Skin epidermis (tissue), 12 donors: ENCODE measurements around the gene PRSS21.

ENCODE experiments used
- H3K27ac ChIP-seq, 21 experiments: fragments of 200-600 bp; sonication (generic) in 11 of 21; one replicate each; pipeline ENCODE4 v1.5.0; 2020; ENCODE audit warnings: mild to moderate bottlenecking in 3 of 21, inconsistent platforms in 2 of 21, moderate library complexity in 2 of 21
- H3K4me3 ChIP-seq, 7 experiments: fragments of 200-600 bp; sonication (generic) in 2 of 7; one replicate each; pipeline ENCODE4 v1.5.0; 2020; ENCODE audit warnings: inconsistent platforms in 2 of 7, mild to moderate bottlenecking in 2 of 7, moderate library complexity in 1 of 7

Gene PRSS21

DNA sequence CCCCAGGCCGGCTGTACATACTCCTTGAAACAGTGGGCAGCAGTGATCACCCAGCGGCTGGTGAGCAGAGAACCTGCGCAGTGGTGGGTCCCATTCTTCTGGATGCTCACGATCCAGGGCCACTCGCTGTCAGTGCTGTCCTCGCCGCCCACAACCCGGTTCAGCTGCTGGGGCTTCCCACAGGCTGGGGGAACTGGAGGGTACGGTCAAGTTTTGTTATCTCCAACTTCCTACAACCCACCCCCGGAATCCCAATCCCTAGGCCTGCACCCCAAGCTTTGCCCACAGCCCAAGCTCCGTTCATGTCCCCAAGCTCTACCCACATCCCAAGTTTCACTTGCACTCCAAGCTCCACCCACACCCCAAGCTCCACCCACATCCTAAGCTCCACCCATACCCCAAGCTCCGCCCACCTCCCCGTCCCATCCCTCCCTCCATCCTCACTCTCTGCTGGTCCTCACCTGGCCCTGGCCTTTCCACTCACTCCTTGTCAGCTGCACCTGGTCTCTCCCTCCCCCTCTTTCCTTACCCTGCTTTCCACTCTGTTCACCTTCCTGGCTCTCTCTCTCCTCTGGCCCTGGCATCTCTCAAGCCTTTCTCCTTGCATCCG lies 39.1 kb downstream of the PRSS21 start:
- Histone ChIP-seq H3K27ac (peak overlapping the region in 10 of 21 experiments; percentile 10 to 81 (median 58)), H3K4me3 (peak overlapping the region in 3 of 7 experiments; percentile 33 to 44 (median 40))

DNA sequence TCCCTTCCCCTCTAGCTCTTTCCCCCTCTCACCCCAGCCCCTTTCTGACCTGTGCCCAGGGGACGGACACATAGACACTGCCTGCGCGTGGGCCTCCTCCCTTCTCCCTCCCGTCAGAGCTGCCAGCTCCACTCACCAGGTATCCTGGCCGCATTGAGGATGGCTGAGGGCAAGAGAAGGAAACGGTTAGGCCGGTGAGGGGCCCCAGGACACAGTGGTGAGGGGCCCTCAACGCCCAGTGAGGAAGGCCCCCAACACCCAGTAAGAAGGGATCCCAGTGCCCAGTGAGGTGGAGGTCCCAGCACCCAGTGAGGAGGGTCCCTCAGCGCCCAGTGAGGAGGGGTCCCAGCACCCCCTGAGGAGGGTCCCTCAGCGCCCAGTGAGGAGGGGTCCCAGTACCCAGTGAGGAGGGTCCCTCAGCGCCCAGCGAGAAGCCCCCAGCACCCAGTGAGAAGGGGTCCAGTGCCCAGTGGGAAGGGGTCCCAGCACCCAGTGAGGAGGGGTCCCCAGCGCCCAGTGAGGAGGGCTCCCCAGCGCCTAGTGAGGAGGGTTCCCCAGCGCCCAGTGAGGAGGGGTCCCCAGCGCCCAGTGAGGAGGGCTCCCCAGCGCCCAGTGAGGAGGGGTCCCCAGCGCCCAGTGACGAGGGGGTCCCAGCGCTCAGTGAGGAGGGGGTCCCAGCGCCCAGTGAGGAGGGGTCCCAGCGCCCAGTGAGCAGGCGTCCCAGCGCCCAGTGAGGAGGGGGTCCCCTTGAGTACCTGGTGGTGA lies 39.8 kb downstream of the PRSS21 start:
- H3K27ac ChIP-seq: peak overlapping the region in 12 of 21 experiments; percentile 7 to 86 (median 74)
- peak overlapping the region in 5 of 7 experiments; percentile 2 to 44 (median 33) for H3K4me3 ChIP-seq

DNA sequence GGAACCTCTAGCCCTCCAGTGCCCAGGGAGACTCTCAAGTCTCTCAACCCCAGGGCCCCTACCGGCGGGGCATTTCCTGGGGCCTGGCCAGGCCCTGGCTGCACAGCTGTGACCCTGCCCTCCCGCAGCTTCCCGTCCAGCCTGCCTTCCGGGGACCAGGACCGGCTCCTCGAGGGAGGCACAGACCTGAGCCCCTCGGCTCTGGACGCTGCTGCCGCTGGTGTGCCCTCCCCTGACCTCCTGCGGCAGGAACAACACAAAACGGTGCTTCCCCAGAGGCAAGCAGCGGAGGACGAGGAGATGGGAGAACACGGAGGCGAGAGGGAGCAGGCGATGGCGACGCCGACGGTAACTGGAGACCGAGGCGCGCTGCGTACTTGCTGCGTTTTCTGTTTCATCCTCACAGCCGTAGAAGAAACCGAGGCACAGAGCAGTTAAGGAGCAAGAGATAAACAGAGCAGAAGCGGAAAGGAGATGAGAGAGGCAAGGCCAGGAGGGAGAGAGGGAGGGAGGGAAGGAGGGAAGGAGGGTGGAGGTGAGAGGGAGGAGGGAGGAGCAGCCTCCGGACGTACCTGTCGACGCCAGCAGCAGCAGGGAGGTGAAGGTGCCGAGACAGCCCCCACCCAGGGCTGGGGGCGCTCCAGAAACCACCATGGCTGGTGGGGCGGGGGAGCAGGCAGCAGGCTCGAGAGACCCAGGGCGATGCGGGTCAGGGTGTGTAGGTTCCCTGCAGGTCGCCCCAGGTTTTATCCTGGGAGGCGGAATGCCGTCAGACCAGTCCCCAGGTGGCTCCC lies 40.6 kb downstream of the PRSS21 start, which contains the start of gene PRSS22:
Gene PRSS22 (minus strand): TSS at position 720 of the 794 bp plus-strand sequence. CDS start 66 bp downstream, at position 654.
- Histone ChIP-seq H3K27ac (peak within 1 kb of the TSS in 15 of 21 experiments; percentile 7 to 86 (median 73)), H3K4me3 (peak within 1 kb of the TSS in 5 of 7 experiments; percentile 2 to 44 (median 33))

DNA sequence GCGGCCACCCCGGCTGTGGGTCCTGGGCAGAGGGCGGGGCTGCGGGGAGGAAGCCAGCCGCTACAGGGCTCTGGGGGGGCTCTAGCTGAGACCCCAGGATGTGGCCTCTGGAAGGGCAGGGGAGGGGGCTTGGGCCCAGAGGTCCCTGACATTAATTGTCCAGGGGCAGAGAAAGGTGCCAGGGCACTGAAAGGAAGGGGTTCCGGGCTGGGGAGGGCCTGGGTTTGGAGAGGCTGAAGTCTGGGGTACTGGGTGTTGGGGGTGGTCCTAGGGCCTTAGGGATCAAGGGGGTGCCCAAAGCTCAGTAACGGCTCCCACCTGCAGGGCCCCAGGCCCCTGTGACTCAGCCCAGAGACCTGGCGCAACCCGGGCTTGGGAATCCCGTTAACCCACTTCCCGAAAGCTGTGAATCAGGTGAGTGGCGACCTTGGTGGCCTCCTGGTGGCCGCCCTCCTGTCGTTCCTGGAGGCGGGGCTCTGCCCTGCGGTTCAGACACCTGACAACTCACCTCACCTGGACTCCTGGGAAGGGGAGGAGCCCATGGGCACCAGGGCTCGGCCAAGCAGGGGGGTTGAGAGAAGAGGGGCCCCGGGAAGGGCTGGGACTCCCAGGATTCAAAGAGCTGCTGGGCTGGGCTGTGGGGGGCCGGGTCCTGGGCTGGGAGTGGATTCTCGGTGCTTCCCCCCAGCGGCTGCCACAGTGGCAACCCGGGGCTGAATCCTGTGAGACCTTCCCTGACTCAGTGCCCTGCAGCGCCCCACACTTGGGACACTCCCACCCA lies 41.4 kb downstream of the PRSS21 start:
- Histone ChIP-seq H3K27ac (peak overlapping the region in 15 of 21 experiments; percentile 7 to 86 (median 73)), H3K4me3 (peak overlapping the region in 5 of 7 experiments; percentile 2 to 44 (median 33))

DNA sequence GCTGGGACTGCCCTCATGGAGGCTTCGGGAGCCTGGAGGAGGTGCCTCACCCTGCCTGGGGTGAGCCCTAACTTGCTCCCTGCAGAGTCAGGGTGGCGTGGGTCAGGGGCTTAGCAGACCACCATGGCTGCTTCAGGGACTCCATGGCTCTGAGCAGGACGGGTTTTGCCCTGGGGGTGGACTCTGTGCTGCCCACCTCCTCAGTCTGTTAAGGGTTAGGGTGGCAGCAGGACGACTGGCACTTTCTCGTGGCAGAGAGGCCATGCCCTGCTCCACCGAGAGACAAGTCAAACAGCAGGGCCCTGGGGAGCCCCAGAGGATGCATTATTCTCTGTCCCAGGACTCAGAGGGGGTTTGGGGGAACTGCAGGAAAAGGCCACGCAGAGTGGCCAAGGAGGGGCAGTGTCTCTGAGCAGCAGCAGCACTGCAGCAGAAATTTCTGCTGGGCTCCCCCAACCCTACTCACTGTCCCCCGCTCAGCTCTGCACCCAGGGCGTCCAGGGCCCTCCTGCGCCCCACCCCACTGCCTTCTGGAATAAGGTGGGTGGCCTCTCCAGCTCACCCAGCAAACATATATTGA lies 42.7 kb downstream of the PRSS21 start:
- no peak overlapping the region for H3K4me3 ChIP-seq
- H3K27ac ChIP-seq: no peak overlapping the region

DNA sequence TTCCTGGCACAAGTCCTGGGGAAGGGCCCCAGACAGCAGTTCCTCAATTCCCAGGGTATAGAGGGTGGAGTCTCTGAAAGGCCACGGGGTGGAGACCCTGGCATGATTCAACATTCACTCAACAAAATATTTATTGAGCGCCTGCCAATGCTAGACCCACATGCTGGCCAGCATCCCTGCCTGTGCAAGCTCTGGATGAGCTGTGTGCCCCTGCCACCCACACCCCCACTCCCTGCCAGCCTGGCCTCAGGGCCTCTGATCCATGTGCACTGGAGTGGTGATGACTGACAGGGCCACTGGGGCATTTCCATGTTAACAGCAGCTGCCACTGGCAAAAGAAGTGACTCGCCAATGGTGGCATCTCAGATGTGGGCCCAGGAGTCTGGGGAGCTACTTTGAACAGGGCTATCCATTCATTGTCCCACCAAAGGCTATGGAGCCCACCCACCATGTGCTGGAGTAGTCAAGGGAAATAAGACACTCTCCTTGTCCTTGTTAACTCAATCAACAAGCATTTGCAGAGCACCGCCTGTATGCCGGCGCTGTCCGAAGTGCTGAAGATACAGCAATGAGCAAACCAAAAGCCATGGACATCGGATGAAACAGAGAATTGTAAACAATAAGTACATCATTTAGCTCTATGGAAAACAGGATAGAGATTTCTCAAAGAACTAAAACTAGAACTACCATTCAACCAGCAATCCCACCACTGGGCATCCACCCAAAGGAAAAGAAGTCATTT lies 44.0 kb downstream of the PRSS21 start:
- no peak overlapping the region for H3K27ac ChIP-seq
- H3K4me3 ChIP-seq: no peak overlapping the region

DNA sequence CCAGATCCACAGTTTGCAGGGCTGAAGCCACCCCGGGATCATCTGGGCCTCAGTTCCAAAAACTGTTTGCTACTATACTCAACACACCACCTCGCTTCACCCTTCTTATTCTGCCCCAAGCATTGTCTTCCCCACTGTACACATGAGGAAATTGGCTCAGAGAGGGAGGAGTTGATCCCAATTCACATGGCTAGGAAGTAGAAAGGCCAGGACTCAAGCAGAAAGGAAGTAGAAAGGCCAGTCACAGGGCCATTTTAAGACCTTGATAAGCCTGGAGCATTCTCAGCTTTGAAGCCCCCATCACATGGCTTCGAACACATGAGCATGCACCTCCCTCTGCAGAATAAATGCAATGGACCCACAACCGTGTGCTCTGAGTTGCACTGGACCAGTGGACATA lies 48.6 kb downstream of the PRSS21 start:
- no peak overlapping the region for H3K27ac ChIP-seq
- no peak overlapping the region for H3K4me3 ChIP-seq

DNA sequence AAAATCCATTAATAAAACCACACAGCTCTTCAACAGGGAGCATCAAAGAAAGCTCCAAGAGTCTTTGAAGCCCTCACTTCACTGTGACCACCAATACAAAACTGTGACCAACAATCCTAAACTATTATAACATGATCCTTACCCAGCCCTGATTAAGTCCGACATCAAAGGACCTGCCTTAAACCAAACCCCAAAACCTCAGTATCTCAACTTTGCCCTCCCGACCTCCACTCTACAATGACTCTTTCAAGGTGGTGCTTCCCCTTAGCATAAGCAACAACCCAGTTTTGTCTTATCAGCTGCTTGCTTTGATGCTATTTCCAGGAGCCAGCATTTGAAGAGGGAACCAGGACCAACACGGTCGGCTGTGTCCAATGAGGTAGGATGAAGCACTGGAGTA lies 49.4 kb downstream of the PRSS21 start:
- H3K27ac ChIP-seq: no peak overlapping the region
- H3K4me3 ChIP-seq: no peak overlapping the region

DNA sequence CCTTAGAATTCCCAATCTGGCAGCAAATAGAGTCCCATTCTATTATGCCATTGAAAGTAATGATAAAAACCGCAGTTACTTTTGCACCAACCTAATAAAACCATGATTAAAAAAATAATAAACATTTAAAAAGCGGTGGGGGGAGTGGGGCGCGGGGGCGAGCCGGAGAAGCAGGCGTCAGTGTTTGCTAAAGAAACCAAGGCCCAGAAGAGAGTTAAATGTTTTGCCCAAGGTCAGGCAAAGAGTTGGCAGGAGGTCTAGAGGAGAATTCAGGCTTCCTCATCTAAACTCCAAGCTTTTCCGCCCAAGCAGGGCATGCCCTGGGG lies 50.6 kb downstream of the PRSS21 start:
- Histone ChIP-seq H3K4me3 (peak overlapping the region; percentile 38 to 66 (median 42)), H3K27ac (peak overlapping the region in 20 of 21 experiments; percentile 83 to 97 (median 88))

DNA sequence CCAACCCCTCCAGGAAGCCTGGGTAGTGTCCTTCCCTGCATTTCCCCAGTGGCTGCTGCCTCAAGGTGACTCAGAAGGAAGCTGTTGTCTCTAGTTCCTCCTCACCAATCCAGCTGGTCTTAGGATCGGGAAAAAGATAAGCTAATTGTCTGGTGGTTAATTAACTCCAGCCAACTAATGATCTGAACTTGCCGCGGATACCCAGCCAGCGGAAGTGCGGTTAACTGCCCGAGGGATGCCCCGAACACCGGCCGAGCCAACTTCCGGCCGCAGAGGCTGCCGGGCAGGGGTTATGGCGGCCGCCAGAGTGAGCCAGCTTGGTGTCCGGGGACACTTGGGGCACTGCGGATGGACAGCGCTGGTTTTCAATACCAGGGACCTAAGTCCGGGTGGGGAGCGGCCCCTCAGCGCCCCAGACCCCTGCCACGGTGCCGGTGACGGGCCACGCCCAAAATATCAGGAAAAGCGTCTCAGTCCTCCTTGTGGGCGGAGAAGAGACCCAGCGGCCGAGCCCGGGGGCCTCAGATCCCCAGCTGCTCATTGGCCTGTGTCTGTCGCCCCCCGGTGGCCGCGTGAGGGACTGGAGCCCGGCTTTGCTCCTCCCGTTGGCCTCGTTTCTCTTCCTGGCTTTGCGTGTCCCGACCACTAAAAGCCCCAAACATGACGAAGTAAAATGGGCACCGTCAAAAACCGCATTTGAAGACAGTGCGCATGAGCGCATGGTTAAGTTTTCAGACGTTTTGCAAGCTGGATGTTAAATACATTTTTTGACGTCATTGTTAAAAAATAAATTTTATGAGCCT lies 51.2 kb downstream of the PRSS21 start:
- Histone ChIP-seq H3K27ac (peak overlapping the region; percentile 23 to 97 (median 87)), H3K4me3 (peak overlapping the region; percentile 38 to 66 (median 42))
